Activated CD4-positive, alpha-beta memory T cell treated with anti-CD3 and anti-CD28 coated beads, Interleukin-2, amount 10 ng/mL, durations not matched to agents 7 days and 5 days (primary cell): ENCODE measurements around the gene PLXNC1. TPM values are rescaled to one million over a fixed set of nuclear protein-coding genes. Genes with fewer than 3 reads are reported as not detected.

ENCODE experiments used
- CTCF ChIA-PET: fragments of 350-600 bp; sonication (Branson Sonifier 250); formaldehyde crosslinking; loops from one replicate; lab custom pipeline; 2021; ENCODE audit warnings: antibody characterized with exemption, inconsistent platforms; lab: Charles Lee
- POLR2A ChIA-PET: fragments of 350-600 bp; sonication (Branson Sonifier 250); formaldehyde crosslinking; loops from one replicate; lab custom pipeline; 2021; ENCODE audit warnings: antibody characterized with exemption; lab: Charles Lee
- DNase-seq: peaks from one replicate; pipeline ENCODE4 v3.0.0-alpha.2; 2020
- H3K27ac Mint-ChIP-seq: one replicate; pipeline ENCODE4 v1.8.0; 2021; ENCODE audit warnings: mild to moderate bottlenecking, mixed read lengths
- H3K27me3 Mint-ChIP-seq: one replicate; pipeline ENCODE4 v1.8.0; 2021; ENCODE audit warnings: mixed read lengths
- H3K36me3 Mint-ChIP-seq: one replicate; pipeline ENCODE4 v1.8.0; 2021; ENCODE audit warnings: low read depth, mixed read lengths
- H3K4me1 Mint-ChIP-seq: one replicate; pipeline ENCODE4 v1.8.0; 2021; ENCODE audit warnings: mixed read lengths
- H3K4me3 Mint-ChIP-seq: one replicate; pipeline ENCODE4 v1.8.0; 2021; ENCODE audit warnings: mild to moderate bottlenecking, mixed read lengths
- H3K9me3 Mint-ChIP-seq: one replicate; pipeline ENCODE4 v1.8.0; 2021; ENCODE audit warnings: mixed read lengths
- total RNA-seq, 2 experiments: library from RNA; stranded (reverse); gene quantifications; one replicate each; pipeline ENCODE4 v1.2.3, GENCODE V29; 2021

PLXNC1 gene
- total RNA-seq, 2 experiments from 2014 or later = 27.0 to 27.1 TPM

DNA sequence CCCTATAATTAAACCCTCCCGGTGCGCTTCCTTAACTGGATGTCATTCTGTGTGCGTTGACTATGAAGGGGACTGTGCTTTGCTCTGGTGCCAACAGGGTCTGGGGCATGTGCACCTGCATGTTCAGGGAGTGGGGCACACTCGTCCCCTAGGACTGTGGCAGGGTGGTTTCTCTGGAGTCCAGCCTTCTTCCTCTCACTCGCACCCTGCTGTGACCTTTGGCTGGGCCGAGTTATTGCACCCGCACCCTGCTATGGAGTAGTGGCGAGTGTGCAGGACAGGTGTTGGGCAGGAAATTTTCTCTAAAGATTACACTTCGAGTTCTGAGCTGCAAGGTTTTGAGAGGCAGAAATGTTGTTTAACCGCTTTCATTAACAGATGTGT, 138.9 kb downstream of the PLXNC1 start:
- CTCF ChIA-PET = no interaction called here
- POLR2A ChIA-PET = interaction anchor here (1.0 kb wide), 1 partner anchor 18 kb away, joined by 3 read pairs; no protein-coding TSS in a partner anchor
- Mint-ChIP-seq H3K27ac (no peak overlapping the region), H3K4me1 (peaks cover 18% of the 10 kb centered on the region), H3K27me3 (no peaks in the 10 kb centered on the region), H3K36me3 (peaks cover 43% of the 10 kb centered on the region), H3K9me3 (no peaks in the 10 kb centered on the region), H3K4me3 (no peak overlapping the region)
- DNase-seq = no peak

DNA sequence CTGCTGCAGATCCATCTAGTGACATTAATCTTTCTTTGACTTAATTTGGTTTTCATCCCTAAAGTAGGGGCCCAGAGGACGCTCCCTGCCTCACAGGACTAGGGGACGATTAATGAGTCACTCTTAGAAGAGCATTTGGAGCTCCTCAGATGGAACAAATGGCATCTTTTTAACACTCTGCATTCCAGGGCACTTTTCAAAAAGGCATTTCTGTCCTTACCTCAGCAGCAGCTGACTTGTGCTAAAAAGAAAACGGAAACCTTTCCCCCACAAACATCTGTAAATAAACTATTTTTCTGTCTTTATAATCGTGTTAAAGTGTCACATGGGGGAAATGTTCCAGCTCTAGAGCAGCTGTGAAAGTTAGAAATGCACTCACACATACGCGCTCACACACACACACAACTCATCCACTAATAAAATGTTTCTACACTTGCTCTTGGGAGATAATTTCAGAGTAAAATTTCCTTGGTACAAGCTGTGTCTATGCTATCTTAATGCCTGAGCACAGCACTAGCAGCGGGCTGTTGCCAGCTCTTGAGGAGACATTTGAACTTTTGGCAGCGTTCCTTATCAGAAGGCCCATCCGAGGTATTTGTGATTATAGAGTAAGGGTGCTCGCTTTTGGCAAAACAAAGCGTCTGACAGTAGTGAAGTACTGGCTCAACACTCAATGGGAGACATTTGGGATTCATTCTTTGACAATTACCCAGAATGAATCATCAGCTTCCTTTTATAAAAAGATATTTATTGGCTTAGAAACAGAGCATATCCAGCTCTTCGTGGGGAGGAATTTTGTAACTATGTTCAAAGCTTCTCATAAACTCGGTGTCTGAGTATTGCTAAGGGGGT, 141.3 kb downstream of the PLXNC1 start:
- Mint-ChIP-seq H3K36me3 (peaks cover 32% of the 10 kb centered on the region), H3K27ac (no peak overlapping the region), H3K4me1 (no peaks in the 10 kb centered on the region), H3K9me3 (no peaks in the 10 kb centered on the region), H3K27me3 (no peaks in the 10 kb centered on the region), H3K4me3 (no peak overlapping the region)
- CTCF ChIA-PET = no interaction called here
- POLR2A ChIA-PET = interaction anchor here (0.6 to 1.8 kb wide), 4 partner anchors 10 to 82 kb away, joined by 3 to 5 read pairs (median 4); no protein-coding TSS in a partner anchor
- DNase-seq = no peak

DNA sequence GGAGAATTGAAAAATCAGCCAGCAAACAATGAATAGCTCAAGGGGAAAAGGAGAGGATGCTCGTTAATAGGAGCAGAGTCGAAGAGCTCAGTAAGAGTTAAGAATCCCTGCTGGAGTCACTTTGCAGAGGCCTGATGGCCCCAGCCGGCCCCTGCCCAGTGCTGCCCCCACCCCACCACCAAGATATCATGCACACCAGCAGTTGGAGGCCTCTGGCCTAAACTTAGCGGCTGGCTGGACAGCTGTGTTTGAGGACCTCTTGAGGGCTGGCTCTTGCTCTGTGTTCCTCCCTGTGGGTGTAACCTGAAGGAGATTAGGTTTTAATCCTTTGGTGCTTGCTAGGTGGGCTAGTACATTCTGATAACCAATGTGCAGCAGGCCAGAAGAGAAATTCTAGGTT, 142.0 kb downstream of the PLXNC1 start:
- Mint-ChIP-seq H3K36me3 (peaks cover 34% of the 10 kb centered on the region), H3K4me3 (no peak overlapping the region), H3K27me3 (no peaks in the 10 kb centered on the region)

DNA sequence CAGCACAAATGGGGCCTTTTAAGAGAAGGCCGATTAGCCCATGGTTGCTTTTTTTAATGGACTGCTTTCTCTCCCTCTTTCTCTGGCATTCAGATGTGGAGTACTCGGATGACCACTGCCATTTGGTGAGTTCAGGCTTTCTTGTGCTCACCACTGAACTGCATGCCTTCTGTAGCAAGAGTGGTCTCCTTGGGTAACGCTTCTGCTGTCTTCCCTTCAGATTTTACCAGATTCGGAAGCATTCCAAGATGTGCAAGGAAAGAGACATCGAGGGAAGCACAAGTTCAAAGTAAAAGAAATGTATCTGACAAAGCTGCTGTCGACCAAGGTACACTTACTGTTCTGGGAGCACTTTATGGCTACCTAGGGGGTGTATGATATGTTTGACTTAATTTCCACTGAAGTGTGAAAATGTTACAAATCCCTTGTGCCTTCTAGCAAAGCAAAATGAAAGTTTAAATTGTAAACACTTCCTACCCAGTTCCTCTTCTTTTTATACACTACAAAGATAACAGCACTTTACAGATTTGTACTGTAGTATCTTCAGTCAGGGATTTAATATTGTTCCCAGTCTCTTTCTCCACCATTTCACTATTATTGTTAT, 148.8 kb downstream of the PLXNC1 start:
- Mint-ChIP-seq H3K9me3 (no peaks in the 10 kb centered on the region), H3K4me1 (peaks cover 4% of the 10 kb centered on the region), H3K27me3 (no peaks in the 10 kb centered on the region), H3K36me3 (peaks cover 70% of the 10 kb centered on the region), H3K27ac (no peak overlapping the region), H3K4me3 (no peak overlapping the region)
- no peak for DNase-seq
- ChIA-PET CTCF (no interaction called here), POLR2A (interaction anchor here (1.4 kb wide), 1 partner anchor 17 kb away, joined by 3 read pairs; no protein-coding TSS in a partner anchor)

More for the DNA sequence above, 142.0 kb downstream of the PLXNC1 start:
- H3K27ac Mint-ChIP-seq = no peak overlapping the region
- POLR2A ChIA-PET = interaction anchor here (0.6 to 0.8 kb wide), 2 partner anchors 15 to 81 kb away, joined by 3 read pairs; no protein-coding TSS in a partner anchor
- DNase-seq = no peak
- H3K4me1 Mint-ChIP-seq = no peaks in the 10 kb centered on the region
- CTCF ChIA-PET = no interaction called here
- H3K9me3 Mint-ChIP-seq = no peaks in the 10 kb centered on the region

DNA sequence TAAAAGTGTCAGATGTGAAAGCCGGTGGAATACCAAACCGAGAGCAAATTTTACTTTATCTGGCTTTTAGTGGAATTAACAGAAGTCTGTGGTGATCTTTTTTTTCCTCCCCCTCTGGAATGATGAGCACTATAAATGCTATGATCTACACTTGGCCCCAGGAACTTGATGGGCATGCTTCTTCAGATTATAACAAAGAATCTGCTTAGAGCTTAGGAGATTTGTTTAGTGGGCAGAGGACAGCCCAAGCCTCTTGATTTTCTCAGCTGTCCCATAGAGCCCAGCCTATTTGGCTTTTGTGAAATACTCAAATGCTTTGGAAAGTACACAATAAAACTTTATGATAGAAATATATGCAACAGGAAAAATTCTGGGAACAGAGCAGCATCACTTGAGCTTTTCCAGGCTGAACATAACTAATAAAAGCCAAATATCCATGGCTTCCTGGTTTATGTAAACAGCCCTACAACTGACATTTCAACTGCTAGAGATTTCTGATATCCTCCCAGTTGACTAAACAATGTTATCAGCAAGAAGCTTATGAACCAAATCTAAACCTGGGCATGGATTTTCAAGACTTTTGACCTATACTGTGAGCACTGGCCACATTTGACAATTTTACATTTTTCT, 149.6 kb downstream of the PLXNC1 start:
- ChIA-PET POLR2A (no interaction called here), CTCF (no interaction called here)
- no peaks in the 10 kb centered on the region for H3K9me3 Mint-ChIP-seq
- H3K36me3 Mint-ChIP-seq = peaks cover 76% of the 10 kb centered on the region
- no peak for DNase-seq
- no peak overlapping the region for H3K4me3 Mint-ChIP-seq
- no peaks in the 10 kb centered on the region for H3K27me3 Mint-ChIP-seq
- H3K4me1 Mint-ChIP-seq = peaks cover 6% of the 10 kb centered on the region
- no peak overlapping the region for H3K27ac Mint-ChIP-seq

DNA sequence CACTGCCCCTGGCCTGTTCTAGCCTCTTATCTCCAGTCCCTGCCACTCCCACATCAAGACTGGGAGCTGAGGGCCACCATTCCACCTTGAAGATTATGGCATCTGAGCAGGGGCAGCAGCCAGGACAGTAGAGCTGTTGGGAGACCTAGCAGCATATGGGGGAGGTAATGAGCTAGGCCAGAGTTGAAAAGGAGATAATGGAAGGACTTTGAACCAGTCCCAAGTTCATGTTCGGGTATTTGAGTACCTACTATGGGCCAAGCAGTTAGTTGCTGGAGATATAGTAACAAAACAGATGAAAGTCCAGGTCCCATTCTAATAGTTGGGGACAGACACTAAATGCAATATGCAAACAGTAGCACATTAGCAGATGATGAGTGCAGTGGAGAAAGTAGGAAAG, 151.5 kb downstream of the PLXNC1 start:
- POLR2A ChIA-PET = no interaction called here
- H3K36me3 Mint-ChIP-seq = peaks cover 84% of the 10 kb centered on the region
- CTCF ChIA-PET = no interaction called here

DNA sequence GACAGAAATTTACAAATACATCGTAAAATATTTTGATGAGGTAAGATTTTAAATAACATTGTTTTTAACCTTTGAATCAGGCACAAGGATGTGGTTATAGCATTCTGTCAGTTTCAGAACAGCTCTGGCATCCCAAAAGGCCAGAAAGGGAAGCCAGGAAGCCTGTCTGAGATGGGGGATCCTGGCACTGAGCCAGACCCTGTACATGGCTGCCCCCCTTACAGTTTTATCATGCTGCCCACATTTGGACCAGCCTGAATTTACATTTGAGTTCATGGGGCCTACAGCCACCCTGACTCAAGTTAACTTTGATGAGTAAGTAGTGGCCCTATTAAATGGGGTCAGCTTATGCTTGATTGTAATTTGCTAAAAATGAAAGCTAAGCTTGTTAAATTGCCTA, 155.6 kb downstream of the PLXNC1 start:
- Mint-ChIP-seq H3K9me3 (no peaks in the 10 kb centered on the region), H3K36me3 (peaks cover 84% of the 10 kb centered on the region), H3K4me1 (peaks cover 48% of the 10 kb centered on the region), H3K27ac (no peak overlapping the region), H3K27me3 (no peaks in the 10 kb centered on the region), H3K4me3 (no peak overlapping the region)
- CTCF ChIA-PET = interaction anchor here (0.6 to 0.8 kb wide), 3 partner anchors 51 to 137 kb away, joined by 3 to 4 read pairs (median 3); no protein-coding TSS in a partner anchor
- POLR2A ChIA-PET = interaction anchor here (0.7 to 3.2 kb wide), 5 partner anchors 21 to 155 kb away, joined by 3 to 24 read pairs (median 14); partner anchors contain the start of gene PLXNC1
- DNase-seq = no peak

More for the DNA sequence above, 151.5 kb downstream of the PLXNC1 start:
- no peak for DNase-seq
- H3K9me3 Mint-ChIP-seq = no peaks in the 10 kb centered on the region
- no peaks in the 10 kb centered on the region for H3K27me3 Mint-ChIP-seq
- H3K4me3 Mint-ChIP-seq = no peak overlapping the region
- H3K4me1 Mint-ChIP-seq = peaks cover 24% of the 10 kb centered on the region
- no peak overlapping the region for H3K27ac Mint-ChIP-seq

DNA sequence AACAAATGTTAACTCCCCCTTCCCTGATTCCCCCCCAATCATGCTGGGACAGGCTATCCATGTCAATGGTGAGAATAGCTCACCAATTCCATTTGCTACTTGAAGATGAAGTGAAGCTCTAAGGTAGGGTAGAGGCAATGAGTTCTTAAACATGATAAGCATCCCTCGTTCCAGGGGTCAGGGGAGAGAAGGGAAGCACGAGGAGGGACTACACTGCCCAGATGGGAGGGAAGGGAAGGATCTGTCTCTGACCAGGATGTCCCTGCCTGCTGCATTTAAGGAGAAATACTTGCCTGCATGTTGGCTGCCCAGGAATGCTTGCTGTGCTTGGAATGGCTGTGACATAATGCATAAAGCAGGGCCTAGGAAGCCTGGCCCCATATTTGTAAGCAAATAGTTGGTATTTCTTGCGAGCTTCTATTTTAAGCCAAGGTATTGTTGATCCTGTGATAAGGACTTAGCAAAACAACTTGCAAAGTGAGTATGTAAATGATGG, 156.2 kb downstream of the PLXNC1 start:
- peak overlapping the region; percentile 37 for H3K4me3 Mint-ChIP-seq
- H3K36me3 Mint-ChIP-seq = peaks cover 85% of the 10 kb centered on the region
- ChIA-PET POLR2A (interaction anchor here (0.7 to 3.2 kb wide), 15 partner anchors 14 to 1169 kb away, joined by 3 to 24 read pairs (median 3); partner anchors contain the start of genes METAP2 and PLXNC1), CTCF (interaction anchor here (1.2 to 1.7 kb wide), 2 partner anchors 155 to 202 kb away, joined by 4 to 6 read pairs; no protein-coding TSS in a partner anchor)
- H3K27me3 Mint-ChIP-seq = no peaks in the 10 kb centered on the region
- peaks cover 52% of the 10 kb centered on the region for H3K4me1 Mint-ChIP-seq
- H3K27ac Mint-ChIP-seq = peak overlapping the region; percentile 73
- no peak for DNase-seq
- no peaks in the 10 kb centered on the region for H3K9me3 Mint-ChIP-seq

DNA sequence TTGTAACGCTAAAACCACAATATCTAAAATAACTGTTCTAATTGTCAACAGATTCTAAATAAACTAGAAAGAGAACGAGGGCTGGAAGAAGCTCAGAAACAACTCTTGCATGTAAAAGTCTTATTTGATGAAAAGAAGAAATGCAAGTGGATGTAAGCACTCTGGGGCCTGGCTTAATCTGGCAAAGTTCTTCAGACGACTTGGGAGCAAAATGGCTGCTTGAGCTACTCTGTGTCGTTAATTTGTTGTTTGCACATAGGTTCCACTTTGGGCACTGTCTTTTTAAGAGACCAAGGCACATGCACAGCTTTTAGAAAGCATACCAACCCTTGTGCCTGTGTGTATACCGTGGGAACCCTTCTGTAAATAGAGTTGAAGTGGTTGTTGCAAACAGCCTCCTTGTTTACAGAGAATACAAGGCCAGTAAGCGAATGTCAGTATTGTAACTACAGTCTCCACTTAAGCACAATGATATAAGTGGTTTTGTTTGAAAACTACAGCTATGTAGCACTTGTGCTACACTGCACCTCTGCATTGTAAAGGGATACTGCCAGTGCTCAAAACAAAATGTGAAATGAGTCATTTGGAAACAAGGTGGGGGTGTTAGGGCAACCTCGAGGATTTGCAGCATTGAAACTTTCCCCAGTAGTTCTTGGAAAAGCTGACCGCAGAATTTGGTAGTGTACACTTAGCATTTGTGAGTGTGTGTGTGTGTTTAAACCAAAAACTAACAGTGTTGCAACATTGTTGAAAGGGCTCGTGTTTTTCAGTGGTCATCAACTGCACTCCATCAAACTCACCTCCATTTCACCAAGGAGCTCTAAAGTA, 157.0 kb downstream of the PLXNC1 start:
- Mint-ChIP-seq H3K4me3 (peak overlapping the region; percentile 12), H3K4me1 (peaks cover 53% of the 10 kb centered on the region), H3K27me3 (no peaks in the 10 kb centered on the region), H3K36me3 (peaks cover 81% of the 10 kb centered on the region), H3K9me3 (no peaks in the 10 kb centered on the region), H3K27ac (peak overlapping the region; percentile 73)
- peak; percentile 76 for DNase-seq
- ChIA-PET POLR2A (interaction anchor here (0.6 to 3.2 kb wide), 22 partner anchors 9 to 1169 kb away, joined by 3 to 24 read pairs (median 3); partner anchors contain the start of genes METAP2 and PLXNC1), CTCF (interaction anchor here (0.7 to 1.7 kb wide), 3 partner anchors 156 to 314 kb away, joined by 3 to 6 read pairs (median 4); no protein-coding TSS in a partner anchor)

DNA sequence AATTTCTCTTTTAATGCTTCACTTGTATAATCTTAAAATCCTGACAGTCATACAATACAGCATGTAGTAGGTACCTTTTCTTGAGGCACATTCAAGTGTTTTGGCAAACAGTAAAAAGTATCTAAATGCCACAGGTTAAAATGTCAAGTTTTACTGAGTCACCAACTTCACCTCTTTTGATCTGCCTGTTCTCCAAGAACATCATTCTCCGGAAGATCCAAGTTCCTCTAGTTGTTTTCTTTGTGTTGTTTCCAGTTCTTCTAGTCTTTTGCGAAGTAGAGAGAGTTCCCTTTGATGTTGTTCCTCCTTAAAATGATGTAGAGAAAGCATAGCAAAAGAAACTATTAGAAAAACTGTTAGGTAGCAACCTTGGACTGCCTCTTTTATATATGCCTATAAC, 160.2 kb downstream of the PLXNC1 start:
- Mint-ChIP-seq H3K9me3 (no peaks in the 10 kb centered on the region), H3K4me1 (peaks cover 41% of the 10 kb centered on the region)

DNA sequence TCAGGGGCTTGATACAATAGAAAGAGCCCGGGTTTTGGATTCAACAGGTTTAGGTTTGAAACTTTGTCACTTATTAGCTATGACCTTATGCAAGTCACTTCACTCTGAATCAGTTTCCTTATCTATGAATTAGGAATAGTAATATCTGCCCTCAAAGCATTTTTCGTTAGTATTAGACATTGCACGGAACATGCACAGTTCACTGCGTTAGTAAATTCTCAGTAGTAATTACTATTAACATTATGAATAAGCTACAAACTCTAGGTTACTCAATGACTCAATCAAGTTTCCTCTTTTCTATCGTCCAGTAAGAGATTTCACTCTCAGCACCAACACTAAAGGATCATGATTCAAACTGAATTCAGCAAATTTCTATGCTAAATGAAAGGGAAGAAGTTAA, 161.0 kb downstream of the PLXNC1 start:
- POLR2A ChIA-PET = no interaction called here
- Mint-ChIP-seq H3K27me3 (no peaks in the 10 kb centered on the region), H3K36me3 (peaks cover 62% of the 10 kb centered on the region), H3K4me3 (no peak overlapping the region), H3K27ac (no peak overlapping the region), H3K9me3 (no peaks in the 10 kb centered on the region), H3K4me1 (peaks cover 34% of the 10 kb centered on the region)
- no peak for DNase-seq
- CTCF ChIA-PET = no interaction called here

More for the DNA sequence above, 160.2 kb downstream of the PLXNC1 start:
- Mint-ChIP-seq H3K27me3 (no peaks in the 10 kb centered on the region), H3K4me3 (no peak overlapping the region), H3K27ac (no peak overlapping the region), H3K36me3 (peaks cover 65% of the 10 kb centered on the region)
- DNase-seq = no peak
- POLR2A ChIA-PET = no interaction called here
- CTCF ChIA-PET = no interaction called here

DNA sequence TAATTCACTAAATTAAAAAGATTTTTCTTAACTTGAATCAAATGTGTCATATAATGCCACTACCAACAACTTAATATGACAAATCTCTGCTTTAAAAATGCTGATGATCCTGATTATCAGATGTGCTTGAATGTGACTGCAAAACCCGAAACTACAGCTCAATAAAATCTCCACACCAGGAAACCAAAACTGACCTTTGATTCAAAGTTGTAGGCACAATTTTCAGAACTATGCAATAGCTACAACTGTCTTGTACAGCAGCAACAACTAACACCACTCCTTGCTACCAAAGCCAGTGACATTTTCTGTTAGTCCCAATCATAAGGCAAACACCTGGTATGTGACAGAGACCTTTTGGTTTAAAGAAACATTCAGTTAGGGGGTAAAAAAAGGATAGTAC, 164.0 kb downstream of the PLXNC1 start:
- Mint-ChIP-seq H3K27ac (no peak overlapping the region), H3K4me3 (no peak overlapping the region), H3K4me1 (peaks cover 11% of the 10 kb centered on the region), H3K27me3 (no peaks in the 10 kb centered on the region), H3K9me3 (peaks cover 10% of the 10 kb centered on the region), H3K36me3 (peaks cover 41% of the 10 kb centered on the region)
- no peak for DNase-seq
- POLR2A ChIA-PET = no interaction called here
- CTCF ChIA-PET = no interaction called here
